ENCODE measurements around the gene NDFIP1.
A peak's percentile ranks its signal among the peaks of the same experiment; 100 is the strongest.

Gene NDFIP1

GRCh38 chr5:142091922-142092321 is 16.7 kb upstream of the NDFIP1 start:
- no peak for DNase-seq (ENCODE audit: low read depth)

GRCh38 chr5:142095035-142095434 is 13.5 kb upstream of the NDFIP1 start:
- DNase-seq (ENCODE audit: low read depth) = no peak

GRCh38 chr5:142095651-142096330 is 12.8 kb upstream of the NDFIP1 start:
- no peak for DNase-seq (ENCODE audit: low read depth)

GRCh38 chr5:142096382-142096781 is 12.2 kb upstream of the NDFIP1 start:
- no peak for DNase-seq (ENCODE audit: low read depth)

- peak; percentile 47 for DNase-seq (ENCODE audit: low read depth)
These were observed 10.9 kb upstream of the NDFIP1 start for GRCh38 chr5:142097681-142098080.

GRCh38 chr5:142098275-142098674 is 10.3 kb upstream of the NDFIP1 start:
- DNase-seq (ENCODE audit: low read depth) = no peak

GRCh38 chr5:142098931-142099330 is 9.6 kb upstream of the NDFIP1 start:
- DNase-seq (ENCODE audit: low read depth) = no peak

- DNase-seq (ENCODE audit: low read depth) = no peak
These were observed 8.3 kb upstream of the NDFIP1 start for GRCh38 chr5:142100307-142100706.

GRCh38 chr5:142102980-142103740 is 5.4 kb upstream of the NDFIP1 start:
- DNase-seq (ENCODE audit: low read depth) = no peak

- DNase-seq (ENCODE audit: low read depth) = no peak
These were observed 4.1 kb upstream of the NDFIP1 start for GRCh38 chr5:142104491-142104890.

GRCh38 chr5:142106061-142106460 is 2.5 kb upstream of the NDFIP1 start:
- no peak for DNase-seq (ENCODE audit: low read depth)

- no peak for DNase-seq (ENCODE audit: low read depth)
These were observed 1.4 kb upstream of the NDFIP1 start for GRCh38 chr5:142107036-142107735.

GRCh38 chr5:142107736-142108431 is 695 bp upstream of the NDFIP1 start:
- no peak for DNase-seq (ENCODE audit: low read depth)

- peak; percentile 41 for DNase-seq (ENCODE audit: low read depth)
These were observed 909 bp downstream of the NDFIP1 start for GRCh38 chr5:142109331-142110045.

GRCh38 chr5:142110046-142110531 is 1.5 kb downstream of the NDFIP1 start:
- peak; percentile 39 for DNase-seq (ENCODE audit: low read depth)

- DNase-seq (ENCODE audit: low read depth) = no peak
These were observed 2.6 kb downstream of the NDFIP1 start for GRCh38 chr5:142110988-142111687.

- DNase-seq (ENCODE audit: low read depth) = no peak
These were observed 6.1 kb downstream of the NDFIP1 start for GRCh38 chr5:142114687-142115086.

- DNase-seq (ENCODE audit: low read depth) = peak; percentile 55
These were observed 7.5 kb downstream of the NDFIP1 start for GRCh38 chr5:142115937-142116614.

GRCh38 chr5:142117579-142118151 is 9.1 kb downstream of the NDFIP1 start:
- no peak for DNase-seq (ENCODE audit: low read depth)

GRCh38 chr5:142118155-142118686 is 9.6 kb downstream of the NDFIP1 start:
- no peak for DNase-seq (ENCODE audit: low read depth)
